ENCODE results near the gene SKIC2.
"Not testable (repeated sequence)": the region's sequence is repeated elsewhere in the genome, so short reads cannot be mapped to it uniquely, and the experiment has no call there.

DNA sequence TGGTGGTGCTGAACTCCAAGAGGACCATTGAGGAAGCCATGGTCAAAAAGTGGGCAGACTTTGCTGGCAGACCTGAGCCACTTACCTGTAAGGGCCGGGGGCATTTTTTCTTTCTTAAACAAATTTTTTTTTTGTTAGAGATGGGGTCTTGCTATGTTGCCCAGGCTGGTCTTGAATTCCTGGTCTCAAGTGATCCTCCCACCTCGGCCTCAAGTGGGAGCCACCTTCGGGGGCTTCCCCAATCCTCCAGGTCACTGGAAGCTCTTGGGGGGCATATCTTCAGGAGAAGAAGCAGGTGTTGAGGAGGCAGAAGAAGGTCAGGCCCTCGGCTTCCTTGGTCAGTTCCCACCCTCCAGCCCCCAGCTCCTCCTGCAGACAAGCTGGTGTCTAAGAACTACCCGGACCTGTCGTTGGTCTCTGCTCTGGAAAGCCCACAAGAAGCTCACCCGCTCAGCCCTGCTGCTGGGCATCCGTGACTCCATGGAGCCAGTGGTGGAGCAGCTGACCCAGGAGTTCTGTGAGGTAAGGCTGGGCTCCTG lies 47.1 kb downstream of the SKIC2 start:
- TF ChIP-seq, protein P1, sequence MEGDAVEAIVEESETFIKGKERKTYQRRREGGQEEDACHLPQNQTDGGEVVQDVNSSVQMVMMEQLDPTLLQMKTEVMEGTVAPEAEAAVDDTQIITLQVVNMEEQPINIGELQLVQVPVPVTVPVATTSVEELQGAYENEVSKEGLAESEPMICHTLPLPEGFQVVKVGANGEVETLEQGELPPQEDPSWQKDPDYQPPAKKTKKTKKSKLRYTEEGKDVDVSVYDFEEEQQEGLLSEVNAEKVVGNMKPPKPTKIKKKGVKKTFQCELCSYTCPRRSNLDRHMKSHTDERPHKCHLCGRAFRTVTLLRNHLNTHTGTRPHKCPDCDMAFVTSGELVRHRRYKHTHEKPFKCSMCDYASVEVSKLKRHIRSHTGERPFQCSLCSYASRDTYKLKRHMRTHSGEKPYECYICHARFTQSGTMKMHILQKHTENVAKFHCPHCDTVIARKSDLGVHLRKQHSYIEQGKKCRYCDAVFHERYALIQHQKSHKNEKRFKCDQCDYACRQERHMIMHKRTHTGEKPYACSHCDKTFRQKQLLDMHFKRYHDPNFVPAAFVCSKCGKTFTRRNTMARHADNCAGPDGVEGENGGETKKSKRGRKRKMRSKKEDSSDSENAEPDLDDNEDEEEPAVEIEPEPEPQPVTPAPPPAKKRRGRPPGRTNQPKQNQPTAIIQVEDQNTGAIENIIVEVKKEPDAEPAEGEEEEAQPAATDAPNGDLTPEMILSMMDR (IDR thresholded peaks at IDR 0.05) = not testable (repeated sequence)
- TF ChIP-seq POLR2AphosphoS5, POLR2A (IDR thresholded peaks at IDR 0.05): not testable (repeated sequence)

All from transverse colon (tissue), 4 donors.